Lower leg skin (tissue), 4 donors: ENCODE results near the gene CD93. TPM values are rescaled to one million over a fixed set of nuclear protein-coding genes. Genes with fewer than 3 reads are reported as not detected.

ENCODE experiments used
- DNase-seq, 2 donors: peaks; one replicate each; pipeline ENCODE4 v3.0.0-alpha.2; 2019; ENCODE audit warnings: low spot score in 2 of 2
- H3K4me3 ChIP-seq: fragments of 200-600 bp; sonication (generic); 2 replicates; pipeline ENCODE4 v1.5.1; 2017; ENCODE audit warnings: mild to moderate bottlenecking, low read depth; ENCODE audit not compliant: poor library complexity, severe bottlenecking
- CTCF ChIP-seq, 3 donors: fragments of 450-650 bp; IDR thresholded peaks; one replicate each; pipeline ENCODE4 v1.5.1; 2016; ENCODE audit warnings: antibody characterized with exemption in 3 of 3, mild to moderate bottlenecking in 3 of 3, moderate library complexity in 2 of 3
- POLR2A ChIP-seq, 2 donors: fragments of 450-650 bp; IDR thresholded peaks; one replicate each; pipeline ENCODE4 v1.6.1; 2016 to 2017; ENCODE audit warnings: antibody characterized with exemption in 2 of 2, mild to moderate bottlenecking in 1 of 2, moderate library complexity in 1 of 2
- WGBS, 2 donors: methylation state at CpG; one replicate each; pipeline ENCODE4 v1.1.5; 2018; 5-methylcytosine and 5-hydroxymethylcytosine counted together
- intact Hi-C: fragments of 100-400 bp; cut with DNase I; formaldehyde crosslinking; loops from one replicate; pipeline ENCODE4 v1.15.0; 2023; ENCODE audit warnings: low total_unique reads
- total RNA-seq, 4 donors: library from RNA; depleted of rRNA; stranded (reverse); fragments of >200 nt; gene quantifications; one replicate each; pipeline ENCODE4 v1.1.0, GENCODE V29; 2016

Gene CD93
- total RNA-seq, 4 donors from 2014 or later = 12.6 to 44.3 (median 18.2) TPM

DNA sequence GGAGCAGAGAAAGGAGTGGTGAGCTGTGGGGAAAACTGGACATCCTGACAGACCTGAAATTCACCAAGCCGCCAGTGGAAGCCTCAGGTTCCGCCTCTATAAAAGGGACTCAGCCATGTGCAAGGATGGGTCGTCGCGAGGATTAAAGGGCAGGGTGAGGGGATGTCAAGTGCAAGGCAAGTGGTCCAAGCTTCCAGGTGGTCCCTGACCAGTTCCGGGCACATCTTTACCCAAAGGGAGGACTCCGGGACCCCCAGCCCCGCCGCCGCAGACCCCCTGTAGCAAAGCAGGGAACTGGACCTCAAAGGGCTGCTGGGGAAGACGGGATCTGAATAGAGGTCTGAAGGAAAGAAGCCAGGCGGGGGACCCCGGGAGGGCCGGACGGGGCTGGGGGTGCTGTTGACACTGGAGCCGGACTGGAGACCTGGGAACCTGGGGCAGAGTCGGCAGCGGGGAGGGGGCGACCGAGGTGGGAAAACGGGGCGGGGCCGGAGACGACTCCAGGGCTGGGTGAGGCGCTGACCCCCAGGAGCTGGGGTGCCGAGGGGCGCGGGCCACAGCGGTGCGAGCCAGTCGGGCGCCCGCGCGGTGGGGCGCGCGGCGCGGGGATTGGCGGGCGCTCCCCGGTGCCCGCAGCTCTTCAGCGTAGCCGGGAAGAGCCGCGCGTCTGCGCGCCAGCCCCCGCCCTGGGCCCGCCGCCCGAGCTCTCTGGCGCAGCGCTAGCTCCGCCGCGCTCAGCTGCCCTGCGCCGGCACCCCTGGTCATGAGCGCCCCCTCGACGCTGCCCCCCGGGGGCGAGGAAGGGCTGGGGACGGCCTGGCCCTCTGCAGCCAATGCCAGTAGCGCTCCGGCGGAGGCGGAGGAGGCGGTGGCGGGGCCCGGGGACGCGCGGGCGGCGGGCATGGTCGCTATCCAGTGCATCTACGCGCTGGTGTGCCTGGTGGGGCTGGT, 51.1 kb downstream of the CD93 start, which contains the start of gene SSTR4:
Gene SSTR4 (plus strand): TSS at position 592 of the 951 bp plus-strand sequence. CDS start 172 bp downstream, at position 764.
- TF ChIP-seq CTCF (IDR thresholded peaks at IDR 0.05) (no peak), POLR2A (IDR thresholded peaks at IDR 0.05) (no peak)
- H3K4me3 ChIP-seq = no peak within 1 kb of the TSS
- peak in 1 of 2 donors; percentile 85 for DNase-seq
- intact Hi-C loops = no loop called here
- 22 to 28% methylated on average over 54 to 61 of the region's 83 CpGs for WGBS, 2 donors

DNA sequence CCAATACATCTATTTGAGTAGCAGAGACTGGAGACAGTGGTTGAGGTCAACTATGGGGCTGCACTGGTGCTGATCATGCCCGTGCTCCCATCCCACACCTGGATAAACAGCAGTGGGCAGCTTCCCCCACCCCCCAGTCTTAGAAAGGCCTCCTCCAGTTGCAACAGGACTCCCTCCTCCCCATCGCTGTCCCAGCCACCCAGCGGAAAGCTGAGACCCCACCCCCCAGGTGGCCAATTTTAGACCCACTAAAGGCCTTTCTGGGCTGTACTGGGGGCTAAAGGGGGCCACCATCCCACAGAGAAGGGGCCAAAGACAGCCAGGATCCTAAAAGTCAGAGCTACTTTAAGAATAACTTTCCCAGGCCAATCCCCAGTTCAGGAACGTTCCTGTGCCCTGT, 52.2 kb downstream of the CD93 start:
- DNase-seq = peak in 1 of 2 donors; percentile 62
- TF ChIP-seq POLR2A (IDR thresholded peaks at IDR 0.05) (no peak), CTCF (IDR thresholded peaks at IDR 0.05) (no peak)
- no peak overlapping the region for H3K4me3 ChIP-seq
- intact Hi-C loops = no loop called here
- 91 to 96% methylated on average over 4 of the region's 4 CpGs for WGBS, 2 donors

DNA sequence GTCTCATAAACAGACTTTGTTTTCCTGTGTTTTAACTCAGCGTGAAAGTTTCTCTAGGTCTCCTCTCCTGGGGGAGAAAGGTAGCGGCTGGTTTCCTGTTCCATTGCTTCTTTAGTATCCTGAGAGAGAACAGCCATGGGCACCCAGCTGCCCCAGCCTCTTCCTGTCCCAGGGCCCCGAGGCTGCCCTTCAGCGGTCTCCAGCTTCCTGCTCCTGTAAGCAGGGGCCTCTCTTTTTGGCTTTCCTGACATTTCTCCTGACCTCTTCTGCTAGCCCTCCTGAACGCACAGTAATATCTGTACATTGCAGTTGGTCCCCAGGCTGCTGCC, 53.4 kb downstream of the CD93 start:
- intact Hi-C loops = no loop called here
- TF ChIP-seq POLR2A (IDR thresholded peaks at IDR 0.05) (no peak), CTCF (IDR thresholded peaks at IDR 0.05) (no peak)
- 76 to 84% methylated on average over 5 of the region's 5 CpGs for WGBS, 2 donors
- DNase-seq = no peak
- no peak overlapping the region for H3K4me3 ChIP-seq

DNA sequence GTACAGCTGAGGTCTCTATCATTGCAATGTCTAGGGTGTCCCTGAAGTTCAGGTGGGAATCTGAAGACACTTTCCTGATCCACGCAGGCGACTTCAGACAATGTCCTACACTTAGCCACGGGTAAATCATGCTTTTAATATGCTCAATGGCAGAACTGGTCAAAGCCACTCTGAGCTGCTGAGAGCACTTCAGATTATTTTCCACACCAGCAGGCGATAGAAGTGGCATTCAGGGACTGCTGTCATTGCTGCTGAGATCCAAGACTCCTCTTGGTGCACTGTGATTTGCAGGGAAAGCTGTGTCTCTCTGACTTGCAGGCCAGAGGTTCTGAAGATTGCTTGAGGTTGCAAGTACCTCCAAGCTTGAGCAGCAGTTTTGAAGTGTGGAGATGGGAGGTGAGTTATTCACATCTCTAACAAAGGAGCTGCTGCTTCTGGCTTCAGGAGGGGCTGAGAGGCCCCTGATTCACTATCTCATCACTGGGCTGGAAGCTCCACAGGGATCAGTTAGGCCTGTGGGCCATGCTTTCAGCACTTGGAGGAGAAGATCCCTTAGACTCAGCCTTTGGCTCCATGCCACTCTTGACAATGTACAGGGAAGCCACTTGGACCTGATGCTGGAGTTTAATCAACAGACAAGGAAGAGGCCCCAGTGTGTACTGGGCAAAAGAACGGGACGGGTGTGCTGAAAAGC, 53.9 kb downstream of the CD93 start:
- intact Hi-C loops = no loop called here
- no peak overlapping the region for H3K4me3 ChIP-seq
- peak in 1 of 2 donors; percentile 77 for DNase-seq
- no peak for TF ChIP-seq CTCF (IDR thresholded peaks at IDR 0.05)
- TF ChIP-seq POLR2A (IDR thresholded peaks at IDR 0.05) = no peak
- 87 to 92% methylated on average over 6 of the region's 6 CpGs for WGBS, 2 donors

- WGBS, 2 donors = 91 to 97% methylated on average over 6 of the region's 6 CpGs
- DNase-seq = peak in 1 of 2 donors; percentile 50
- intact Hi-C loops = no loop called here
- no peak for TF ChIP-seq CTCF (IDR thresholded peaks at IDR 0.05)
- no peak for TF ChIP-seq POLR2A (IDR thresholded peaks at IDR 0.05)
- no peak overlapping the region for H3K4me3 ChIP-seq
These were observed 54.8 kb downstream of the CD93 start for GRCh38 chr20:23031346-23031745.

Other genes starting within 250 kb of the CD93 start
- not detected for gene SSTR4, start 51.0 kb downstream of the CD93 start, total RNA-seq
- 100 to 1,000 TPM; 144 to 213 (median 178) TPM for gene THBD, start 36.7 kb downstream of the CD93 start, total RNA-seq